CD8-positive, alpha-beta memory T cell (primary cell): Measurements from ENCODE around the gene FOXI1. TPM values are rescaled to one million over a fixed set of nuclear protein-coding genes. Genes with fewer than 3 reads are reported as not detected.

ENCODE experiments used
- CTCF ChIA-PET: fragments of 350-600 bp; sonication (Branson Sonifier 250); formaldehyde crosslinking; loops from one replicate; lab custom pipeline; 2021; ENCODE audit warnings: antibody characterized with exemption; lab: Charles Lee
- POLR2A ChIA-PET: fragments of 350-600 bp; sonication (Branson Sonifier 250); formaldehyde crosslinking; loops from one replicate; lab custom pipeline; 2021; ENCODE audit warnings: antibody characterized with exemption; lab: Charles Lee
- DNase-seq, 5 donors: peaks; one replicate each; pipeline versions ENCODE4 v3.0.0 to v3.0.0-alpha.2; 2020 to 2022; ENCODE audit warnings: mixed read lengths in 1 of 5
- H3K27ac ChIP-seq: one replicate; pipeline ENCODE4 v1.7.0; 2013; ENCODE audit warnings: low read depth, mild to moderate bottlenecking, low read length, moderate library complexity
- H3K27me3 ChIP-seq: 2 replicates; pipeline ENCODE4 v1.7.0; 2013; ENCODE audit warnings: low read length, mild to moderate bottlenecking; ENCODE audit not compliant: insufficient read depth, poor library complexity, severe bottlenecking
- H3K36me3 ChIP-seq: 2 replicates; pipeline ENCODE4 v1.7.0; 2013; ENCODE audit warnings: mild to moderate bottlenecking, low read length, moderate library complexity; ENCODE audit not compliant: insufficient read depth
- H3K4me1 ChIP-seq: 2 replicates; pipeline ENCODE4 v1.7.0; 2013; ENCODE audit warnings: mild to moderate bottlenecking, low read length, moderate library complexity; ENCODE audit not compliant: insufficient read depth
- H3K4me3 ChIP-seq: 2 replicates; pipeline ENCODE4 v1.7.0; 2013; ENCODE audit warnings: mild to moderate bottlenecking, low read length
- H3K9me3 ChIP-seq: 2 replicates; pipeline ENCODE4 v1.7.0; 2013; ENCODE audit warnings: mild to moderate bottlenecking, low read length
- H3K27ac Mint-ChIP-seq, 8 donors: one replicate each; pipeline ENCODE4 v1.8.0; 2020 to 2021; ENCODE audit warnings: mixed read lengths in 8 of 8, mild to moderate bottlenecking in 6 of 8, inconsistent platforms in 3 of 8, moderate library complexity in 3 of 8
- H3K27me3 Mint-ChIP-seq, 2 donors: one replicate each; pipeline ENCODE4 v1.8.0; 2020 to 2021; ENCODE audit warnings: mixed read lengths in 2 of 2, mild to moderate bottlenecking in 1 of 2, moderate library complexity in 1 of 2
- H3K36me3 Mint-ChIP-seq, 3 donors: one replicate each; pipeline ENCODE4 v1.8.0; 2020 to 2021; ENCODE audit warnings: mixed read lengths in 3 of 3, inconsistent platforms in 1 of 3, mild to moderate bottlenecking in 1 of 3
- H3K4me1 Mint-ChIP-seq, 3 donors: one replicate each; pipeline ENCODE4 v1.8.0; 2020 to 2021; ENCODE audit warnings: mixed read lengths in 3 of 3, inconsistent platforms in 1 of 3, mild to moderate bottlenecking in 1 of 3
- H3K4me3 Mint-ChIP-seq, 7 donors: one replicate each; pipeline ENCODE4 v1.8.0; 2020 to 2021; ENCODE audit warnings: mixed read lengths in 7 of 7, mild to moderate bottlenecking in 6 of 7, moderate library complexity in 4 of 7, inconsistent platforms in 2 of 7
- H3K9me3 Mint-ChIP-seq, 5 donors: one replicate each; pipeline ENCODE4 v1.8.0; 2020 to 2022; ENCODE audit warnings: mixed read lengths in 5 of 5, mild to moderate bottlenecking in 3 of 5, moderate library complexity in 2 of 5, inconsistent platforms in 1 of 5
- polyA plus RNA-seq: library from polyadenylated mRNA; unstranded; fragments of 300-500 nt; fragmentation: Illumina TruSeq; gene quantifications from one replicate; pipeline ENCODE4 v1.2.3, GENCODE V29; 2021
- total RNA-seq, 2 experiments: library from RNA; stranded (reverse); gene quantifications; one replicate each; pipeline ENCODE4 v1.2.3, GENCODE V29; 2021

FOXI1 gene
- total and polyA plus RNA-seq, 3 experiments from 2014 or later: not detected

DNA sequence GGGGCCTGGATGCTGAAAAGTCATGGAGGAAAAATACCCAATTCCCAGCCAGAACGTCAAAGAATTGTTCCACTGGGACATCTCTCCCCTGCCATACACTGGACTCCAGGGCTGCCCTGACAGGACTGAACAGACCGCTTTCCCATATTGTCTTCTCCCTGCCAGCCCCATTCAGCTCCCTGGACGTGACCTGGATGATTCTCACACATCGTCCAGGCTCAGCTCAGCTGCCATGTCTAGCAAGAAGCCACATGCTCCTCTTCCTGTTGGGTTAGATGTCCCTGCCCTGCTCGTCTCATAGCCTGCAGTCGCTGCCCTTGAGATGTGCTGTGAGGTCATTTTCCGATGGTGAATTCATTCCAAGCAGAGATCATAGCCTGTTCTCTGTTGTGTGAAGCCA lies 37.4 kb downstream of the FOXI1 start:
- ChIA-PET CTCF (no interaction called here), POLR2A (no interaction called here)
- no peak overlapping the region for H3K4me3 Mint-ChIP-seq
- no peaks in the 10 kb centered on the region for H3K36me3 Mint-ChIP-seq
- H3K4me1 Mint-ChIP-seq: no peaks in the 10 kb centered on the region
- H3K9me3 ChIP-seq: no peaks in the 10 kb centered on the region
- H3K36me3 ChIP-seq: no peaks in the 10 kb centered on the region
- no peak for DNase-seq
- H3K9me3 Mint-ChIP-seq: no peaks in the 10 kb centered on the region
- H3K4me1 ChIP-seq: no peaks in the 10 kb centered on the region
- peaks cover 3 to 16% of the 10 kb centered on the region in 2 donors for H3K27me3 Mint-ChIP-seq
- no peaks in the 10 kb centered on the region for H3K27me3 ChIP-seq
- no peak overlapping the region for H3K27ac Mint-ChIP-seq
- H3K4me3 ChIP-seq: no peak overlapping the region
- no peak overlapping the region for H3K27ac ChIP-seq

DNA sequence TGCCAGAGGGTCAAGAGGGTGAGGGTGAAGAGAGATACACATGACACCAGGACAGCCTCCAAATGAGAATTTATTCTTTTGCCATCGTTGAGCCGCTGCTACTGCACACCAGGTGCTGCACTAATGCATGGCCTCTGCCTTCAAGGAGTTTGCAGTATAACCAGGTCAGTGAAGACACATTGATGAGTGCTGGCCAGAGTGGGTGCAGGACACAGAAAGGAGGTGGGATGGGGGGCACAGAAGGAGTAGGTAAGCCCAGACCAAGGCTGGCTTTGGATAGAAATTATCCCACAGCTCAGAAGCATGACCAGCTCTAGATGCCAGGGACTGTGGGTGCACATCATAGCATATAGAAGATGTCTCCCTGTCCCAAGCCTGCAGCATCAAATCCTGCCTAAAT lies 38.0 kb downstream of the FOXI1 start:
- peaks cover 3 to 16% of the 10 kb centered on the region in 2 donors for H3K27me3 Mint-ChIP-seq
- H3K4me1 Mint-ChIP-seq: no peaks in the 10 kb centered on the region
- H3K36me3 ChIP-seq: no peaks in the 10 kb centered on the region
- no peaks in the 10 kb centered on the region for H3K27me3 ChIP-seq
- no peak for DNase-seq
- H3K36me3 Mint-ChIP-seq: no peaks in the 10 kb centered on the region
- no peaks in the 10 kb centered on the region for H3K9me3 ChIP-seq
- no peak overlapping the region for H3K27ac ChIP-seq
- ChIA-PET CTCF (no interaction called here), POLR2A (no interaction called here)
- H3K9me3 Mint-ChIP-seq: no peaks in the 10 kb centered on the region
- no peak overlapping the region for H3K4me3 Mint-ChIP-seq
- no peak overlapping the region for H3K27ac Mint-ChIP-seq
- no peak overlapping the region for H3K4me3 ChIP-seq
- no peaks in the 10 kb centered on the region for H3K4me1 ChIP-seq

DNA sequence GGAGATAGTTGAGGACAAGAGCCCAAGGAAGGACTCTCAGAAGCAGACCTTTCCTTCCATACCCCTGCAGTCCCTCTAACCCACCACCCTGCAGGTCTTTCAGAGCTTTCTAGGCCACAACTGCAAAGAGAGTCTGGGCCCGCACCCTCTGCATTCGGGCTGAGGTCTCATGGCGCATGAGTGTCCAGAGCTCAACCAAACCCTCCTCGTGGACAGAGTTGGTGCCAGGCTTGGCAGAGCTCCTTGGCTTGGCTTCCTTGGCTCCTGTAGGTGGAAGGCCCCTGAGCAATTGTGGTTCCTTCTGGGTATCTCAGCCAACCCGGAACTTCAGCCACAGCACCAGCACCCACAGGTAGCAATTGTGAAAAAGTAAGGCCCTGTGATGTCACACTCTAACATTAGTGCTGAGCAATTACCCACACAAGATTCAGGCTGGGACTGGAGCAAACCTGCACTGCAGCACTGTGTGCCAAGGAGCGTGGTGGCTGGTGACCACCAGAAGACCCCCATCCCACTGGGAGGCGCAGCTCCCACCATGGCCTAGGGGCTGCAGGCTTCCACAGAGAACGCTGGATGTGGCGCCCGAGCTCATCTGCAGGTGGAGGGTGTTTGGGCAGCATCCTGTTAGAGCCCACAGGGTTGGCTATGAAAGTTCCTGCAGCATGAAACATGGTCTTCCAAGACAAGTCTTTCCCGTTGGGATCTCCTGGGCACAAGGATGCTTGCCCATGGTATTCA lies 38.8 kb downstream of the FOXI1 start:
- Mint-ChIP-seq H3K27me3 (peaks cover 3 to 16% of the 10 kb centered on the region in 2 donors), H3K9me3 (no peaks in the 10 kb centered on the region), H3K36me3 (no peaks in the 10 kb centered on the region), H3K4me3 (peak overlapping the region in 1 of 7 donors; percentile 18), H3K4me1 (no peaks in the 10 kb centered on the region), H3K27ac (no peak overlapping the region)
- no peaks in the 10 kb centered on the region for H3K27me3 ChIP-seq
- H3K9me3 ChIP-seq: no peaks in the 10 kb centered on the region
- H3K4me3 ChIP-seq: no peak overlapping the region
- DNase-seq: no peak
- ChIA-PET POLR2A (no interaction called here), CTCF (no interaction called here)
- H3K36me3 ChIP-seq: no peaks in the 10 kb centered on the region
- H3K4me1 ChIP-seq: no peaks in the 10 kb centered on the region
- no peak overlapping the region for H3K27ac ChIP-seq

DNA sequence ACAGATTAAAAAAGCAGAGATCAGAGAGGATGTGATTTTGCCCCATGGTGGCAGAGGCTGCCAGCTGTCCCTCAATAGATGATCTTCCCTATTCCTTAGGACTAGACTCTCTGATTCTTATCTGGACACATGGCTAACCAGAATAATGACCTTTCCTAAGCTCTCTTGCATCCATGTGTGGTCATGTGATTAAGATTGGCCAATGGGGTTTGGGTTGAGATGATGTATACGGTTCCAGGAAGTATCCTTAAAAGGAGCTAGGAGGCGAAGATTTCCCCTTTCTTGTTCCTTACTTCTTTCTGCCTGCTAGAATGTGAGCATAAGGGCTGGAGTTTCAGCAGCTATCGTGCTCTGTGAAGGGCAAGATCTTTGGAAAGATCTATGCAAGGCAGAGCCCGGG lies 39.8 kb downstream of the FOXI1 start:
- H3K27ac Mint-ChIP-seq: no peak overlapping the region
- peaks cover 0 to 16% of the 10 kb centered on the region in 2 donors for H3K27me3 Mint-ChIP-seq
- DNase-seq: no peak
- H3K4me3 ChIP-seq: no peak overlapping the region
- H3K9me3 ChIP-seq: no peaks in the 10 kb centered on the region
- H3K4me1 Mint-ChIP-seq: no peaks in the 10 kb centered on the region
- H3K4me1 ChIP-seq: no peaks in the 10 kb centered on the region
- no peaks in the 10 kb centered on the region for H3K9me3 Mint-ChIP-seq
- H3K36me3 ChIP-seq: no peaks in the 10 kb centered on the region
- ChIA-PET CTCF (no interaction called here), POLR2A (no interaction called here)
- no peaks in the 10 kb centered on the region for H3K36me3 Mint-ChIP-seq
- no peak overlapping the region for H3K27ac ChIP-seq
- H3K4me3 Mint-ChIP-seq: no peak overlapping the region
- H3K27me3 ChIP-seq: no peaks in the 10 kb centered on the region

DNA sequence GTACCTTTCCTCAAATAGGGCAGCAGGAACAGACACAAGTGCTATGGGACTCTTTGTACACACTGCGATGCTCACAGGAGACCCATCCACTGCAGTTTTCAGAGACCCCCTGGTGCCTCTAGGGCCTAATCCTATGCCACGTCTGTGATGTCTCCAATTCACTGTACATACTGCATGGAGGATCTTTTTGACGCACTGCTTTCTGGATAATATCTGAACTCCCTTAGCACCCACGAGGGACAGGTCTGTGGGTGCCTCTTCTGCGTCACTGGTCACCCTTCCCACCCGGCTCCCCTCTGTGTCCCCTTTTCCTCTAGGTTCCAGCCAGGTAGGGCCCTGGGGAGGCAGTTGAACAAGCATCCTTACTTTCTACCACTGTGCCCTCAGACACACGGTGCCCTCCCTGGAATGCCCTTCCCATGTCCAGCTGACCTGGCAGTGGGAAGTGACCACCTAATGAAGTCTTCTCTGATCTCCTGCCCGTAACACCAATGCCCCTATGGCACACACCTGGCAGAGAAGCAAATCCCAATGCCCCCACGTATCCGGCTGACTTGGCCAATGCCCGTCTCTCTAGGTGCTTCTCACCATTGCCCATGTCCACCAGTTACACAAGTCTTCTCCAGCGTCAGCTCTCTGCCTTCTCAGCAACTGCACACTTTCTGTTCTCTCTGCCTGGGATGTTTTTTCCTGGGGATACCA lies 41.5 kb downstream of the FOXI1 start:
- Mint-ChIP-seq H3K27me3 (peaks cover 0 to 16% of the 10 kb centered on the region in 2 donors), H3K36me3 (no peaks in the 10 kb centered on the region), H3K9me3 (no peaks in the 10 kb centered on the region), H3K4me3 (no peak overlapping the region), H3K4me1 (no peaks in the 10 kb centered on the region), H3K27ac (no peak overlapping the region)
- DNase-seq: no peak
- ChIA-PET POLR2A (no interaction called here), CTCF (no interaction called here)
- Histone ChIP-seq H3K4me1 (no peaks in the 10 kb centered on the region), H3K9me3 (no peaks in the 10 kb centered on the region), H3K27me3 (no peaks in the 10 kb centered on the region), H3K36me3 (no peaks in the 10 kb centered on the region), H3K27ac (no peak overlapping the region), H3K4me3 (no peak overlapping the region)

DNA sequence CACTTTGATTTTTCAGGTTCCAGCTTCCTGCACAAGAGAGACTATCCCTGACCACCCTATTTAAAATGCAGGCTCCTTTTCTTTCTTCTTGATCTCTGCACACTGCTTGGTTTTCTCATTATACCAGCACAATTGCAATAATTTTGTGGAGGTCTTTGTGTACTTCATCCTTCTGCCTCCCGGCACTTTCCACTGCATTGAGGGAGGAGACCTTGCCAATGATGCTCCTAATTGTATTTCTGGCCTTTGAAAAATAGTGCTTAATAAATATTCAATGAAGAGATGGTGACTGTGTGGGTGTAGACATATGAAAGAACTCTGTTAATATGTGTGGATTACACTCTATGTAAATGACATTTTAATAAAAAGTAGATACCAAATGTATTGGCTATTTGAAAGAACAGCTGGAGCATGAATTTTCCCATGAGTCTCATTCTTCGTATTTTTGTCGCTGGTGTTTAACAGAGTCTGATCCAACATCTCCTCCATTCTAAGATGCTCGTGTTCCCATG lies 42.1 kb downstream of the FOXI1 start:
- H3K36me3 ChIP-seq: no peaks in the 10 kb centered on the region
- no peak for DNase-seq
- no peaks in the 10 kb centered on the region for H3K27me3 ChIP-seq
- ChIA-PET CTCF (no interaction called here), POLR2A (no interaction called here)
- H3K4me3 ChIP-seq: no peak overlapping the region
- no peak overlapping the region for H3K27ac ChIP-seq
- no peaks in the 10 kb centered on the region for H3K9me3 ChIP-seq
- no peak overlapping the region for H3K27ac Mint-ChIP-seq
- H3K4me1 Mint-ChIP-seq: no peaks in the 10 kb centered on the region
- no peak overlapping the region for H3K4me3 Mint-ChIP-seq
- H3K4me1 ChIP-seq: no peaks in the 10 kb centered on the region
- H3K27me3 Mint-ChIP-seq: peaks cover 0 to 12% of the 10 kb centered on the region in 2 donors
- H3K9me3 Mint-ChIP-seq: no peaks in the 10 kb centered on the region
- H3K36me3 Mint-ChIP-seq: no peaks in the 10 kb centered on the region

DNA sequence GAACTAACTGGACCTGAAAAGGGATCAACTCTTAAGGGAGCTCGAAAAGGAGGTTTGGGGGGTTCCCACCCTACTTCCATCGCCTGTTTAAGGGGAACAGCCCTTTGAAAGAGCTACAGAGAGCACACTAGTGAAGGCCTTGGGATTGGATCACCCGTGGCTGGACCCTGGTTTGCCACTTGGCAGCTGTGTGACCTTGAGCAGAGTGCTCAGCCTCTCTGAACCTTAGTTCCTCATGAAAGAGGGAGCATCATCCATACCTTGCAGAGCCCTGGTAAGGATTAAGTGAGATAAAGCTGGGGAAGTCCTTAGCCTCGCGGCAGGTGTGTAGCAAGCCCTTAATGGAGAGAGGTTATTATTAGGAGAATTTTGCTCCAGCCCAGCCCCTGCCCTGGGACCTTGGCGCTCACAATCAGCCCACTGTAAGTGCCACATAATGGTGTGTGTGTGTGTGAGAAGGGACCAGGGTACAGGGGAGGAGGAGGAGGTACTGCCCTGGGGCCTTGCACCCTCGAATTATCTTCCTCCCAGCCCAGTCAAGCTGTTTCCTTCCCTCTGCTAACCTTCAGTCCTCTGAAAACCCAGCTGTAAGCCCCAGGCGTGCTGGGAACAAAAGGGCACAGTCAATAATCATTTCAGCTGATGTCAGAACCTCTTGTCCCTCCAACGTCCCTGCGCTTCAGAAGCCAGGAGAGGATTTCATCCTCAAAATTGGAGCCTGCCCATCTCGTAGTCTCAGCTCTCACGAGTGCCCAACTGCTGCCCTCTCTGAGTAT lies 42.9 kb downstream of the FOXI1 start:
- H3K27ac ChIP-seq: no peak overlapping the region
- H3K36me3 ChIP-seq: no peaks in the 10 kb centered on the region
- Mint-ChIP-seq H3K27me3 (peaks cover 0 to 6% of the 10 kb centered on the region in 2 donors), H3K4me1 (no peaks in the 10 kb centered on the region), H3K36me3 (no peaks in the 10 kb centered on the region), H3K27ac (no peak overlapping the region), H3K9me3 (no peaks in the 10 kb centered on the region), H3K4me3 (no peak overlapping the region)
- H3K4me1 ChIP-seq: no peaks in the 10 kb centered on the region
- no peak overlapping the region for H3K4me3 ChIP-seq
- no peaks in the 10 kb centered on the region for H3K27me3 ChIP-seq
- no peaks in the 10 kb centered on the region for H3K9me3 ChIP-seq
- ChIA-PET POLR2A (no interaction called here), CTCF (no interaction called here)
- DNase-seq: no peak

DNA sequence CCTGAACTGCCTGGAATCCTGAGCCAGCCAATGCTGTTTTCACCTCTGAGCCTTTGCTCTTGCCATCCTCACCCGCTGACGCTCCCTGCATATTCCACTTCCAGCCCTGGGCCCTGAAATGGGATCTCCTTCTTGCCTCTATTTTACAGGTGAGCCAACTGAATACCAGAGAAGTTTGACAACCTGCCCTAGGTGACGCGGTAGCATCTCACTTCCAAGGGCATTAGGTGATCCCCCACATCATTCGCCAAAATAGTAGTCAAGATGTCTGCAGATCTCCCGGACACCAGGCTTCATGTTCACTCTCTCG lies 43.5 kb downstream of the FOXI1 start:
- Mint-ChIP-seq H3K27me3 (peaks cover 0 to 4% of the 10 kb centered on the region in 2 donors), H3K4me3 (no peak overlapping the region), H3K36me3 (no peaks in the 10 kb centered on the region), H3K4me1 (no peaks in the 10 kb centered on the region), H3K27ac (no peak overlapping the region), H3K9me3 (no peaks in the 10 kb centered on the region)
- Histone ChIP-seq H3K4me1 (no peaks in the 10 kb centered on the region), H3K27ac (no peak overlapping the region), H3K9me3 (no peaks in the 10 kb centered on the region), H3K36me3 (no peaks in the 10 kb centered on the region), H3K27me3 (no peaks in the 10 kb centered on the region), H3K4me3 (no peak overlapping the region)
- POLR2A ChIA-PET: no interaction called here
- DNase-seq: no peak
- CTCF ChIA-PET: no interaction called here
